Measurements from ENCODE around the gene UTF1.

- no peak for TF ChIP-seq CTCF (IDR thresholded peaks at IDR 0.05; ENCODE audit: poor library complexity, severe bottlenecking)
- no peak for TF ChIP-seq POLR2AphosphoS5 (IDR thresholded peaks at IDR 0.05)
- TF ChIP-seq TAF1 (IDR thresholded peaks at IDR 0.05; ENCODE audit: low read depth), result no peak
- TF ChIP-seq MXI1 (conservative IDR thresholded peaks at IDR 0.05; ENCODE audit: poor library complexity, severe bottlenecking), result no peak
- no peak for TF ChIP-seq EP300 (conservative IDR thresholded peaks at IDR 0.05; ENCODE audit: poor library complexity, severe bottlenecking)
- TF ChIP-seq SMC3 (conservative IDR thresholded peaks at IDR 0.05; ENCODE audit: poor library complexity), result no peak
- TF ChIP-seq RAD21 (conservative IDR thresholded peaks at IDR 0.05), result no peak
- TF ChIP-seq EZH2 (IDR thresholded peaks at IDR 0.05; ENCODE audit: borderline replicate concordance, insufficient read depth, low read length, poor library complexity, severe bottlenecking), result no peak
- no peak for TF ChIP-seq REST (IDR thresholded peaks at IDR 0.05; ENCODE audit: borderline replicate concordance)
These were observed 29.6 kb downstream of the UTF1 start for GRCh38 chr10:133259602-133259989.
